Stomach (tissue), 9 donors: ENCODE measurements around the gene IL1RL1. TPM values are rescaled to one million over a fixed set of nuclear protein-coding genes. Genes with fewer than 3 reads are reported as not detected.
A peak's percentile ranks its signal among the peaks of the same experiment; 100 is the strongest.

Experiments used
- DNase-seq, 2 donors: peaks; one replicate each; pipeline versions ENCODE4 v3.0.0 to v3.0.0-alpha.2; 2013 to 2019
- H3K27ac ChIP-seq, 5 donors: fragments of 200-600 bp in 4 of 5; sonication (generic) in 4 of 5; one replicate each; pipeline ENCODE4 v1.5.1; 2013 to 2019; ENCODE audit warnings: mild to moderate bottlenecking in 1 of 5, moderate library complexity in 1 of 5
- H3K27me3 ChIP-seq, 3 donors: fragments of 200-600 bp; sonication (generic); one replicate each; pipeline ENCODE4 v1.5.1; 2017 to 2019; ENCODE audit warnings: mixed run types in 1 of 3
- H3K36me3 ChIP-seq, 4 donors: fragments of 200-600 bp; sonication (generic); 1 replicate in 3 of 4; 2 replicates in 1 of 4; pipeline ENCODE4 v1.5.1; 2016 to 2019
- H3K4me1 ChIP-seq, 4 donors: fragments of 200-600 bp; sonication (generic); one replicate each; pipeline ENCODE4 v1.5.1; 2016 to 2019
- H3K4me3 ChIP-seq, 4 donors: fragments of 200-600 bp; sonication (generic) in 3 of 4; one replicate each; pipeline ENCODE4 v1.5.1; 2016 to 2019; ENCODE audit warnings: mild to moderate bottlenecking in 1 of 4
- H3K9me3 ChIP-seq, 4 donors: fragments of 200-600 bp; sonication (generic); one replicate each; pipeline ENCODE4 v1.5.1; 2016 to 2019
- CTCF ChIP-seq, 7 experiments: fragments of 450-650 bp in 4 of 7; fragments of 200-600 bp in 3 of 7; sonication (generic) in 3 of 7; IDR thresholded peaks; one replicate each; pipeline ENCODE4 v1.5.1; 2016 to 2019; ENCODE audit warnings: antibody characterized with exemption in 7 of 7, control low read depth in 2 of 7, mild to moderate bottlenecking in 1 of 7
- EP300 ChIP-seq: sonication (generic); formaldehyde crosslinking; IDR thresholded peaks from one replicate; pipeline ENCODE4 v1.6.1; 2017; ENCODE audit warnings: antibody characterized with exemption
- POLR2A ChIP-seq, 4 donors: fragments of 450-650 bp; IDR thresholded peaks; one replicate each; pipeline ENCODE4 v1.6.1; 2016; ENCODE audit warnings: antibody characterized with exemption in 4 of 4, control low read depth in 2 of 4, mild to moderate bottlenecking in 1 of 4, moderate library complexity in 1 of 4
- POLR2AphosphoS5 ChIP-seq, 3 donors: sonication (generic); formaldehyde crosslinking; IDR thresholded peaks; one replicate each; pipeline ENCODE4 v1.6.1; 2016; ENCODE audit warnings: antibody characterized with exemption in 3 of 3
- WGBS, 5 donors: extraction: QIAGEN DNeasy Blood & Tissue Kit in 3 of 5; methylation state at CpG; one replicate each; pipeline versions ENCODE4 v1.1.5 to v1.1.7; 2013 to 2018; 5-methylcytosine and 5-hydroxymethylcytosine counted together
- intact Hi-C: fragments of 100-400 bp; cut with DNase I; formaldehyde crosslinking; loops from one replicate; pipeline ENCODE4 v1.15.1; 2023; ENCODE audit warnings: low total_unique reads
- polyA plus RNA-seq, 3 donors: library from polyadenylated mRNA; stranded (reverse); fragments of 200-250 nt; gene quantifications; one replicate each; pipeline ENCODE4 v1.2.3, GENCODE V29; 2013
- total RNA-seq, 5 donors: library from RNA; depleted of rRNA; stranded (reverse); fragments of >200 nt; gene quantifications; one replicate each; pipeline versions ENCODE4 v1.1.0 to v1.2.3, GENCODE V29; 2014 to 2016
- donor health status: healthy with polysubstance abuse.
- donor health status: Bipolar disorder and iron deficiency.
- donor health status: healthy.

Gene IL1RL1
- total and polyA plus RNA-seq, 8 donors = 0.29 to 61.7 (median 25.4) TPM

- TF ChIP-seq POLR2A (IDR thresholded peaks at IDR 0.05) (no peak), EP300 (no peak), CTCF (IDR thresholded peaks at IDR 0.05) (no peak), POLR2AphosphoS5 (IDR thresholded peaks at IDR 0.05) (no peak)
- Histone ChIP-seq H3K4me1 (peaks cover 0 to 5% (median 0%) of the 10 kb centered on the region in 4 donors), H3K9me3 (no peaks in the 10 kb centered on the region), H3K27me3 (no peaks in the 10 kb centered on the region), H3K36me3 (no peaks in the 10 kb centered on the region), H3K27ac (peak overlapping the region; percentile 14 to 56 (median 23)), H3K4me3 (no peak overlapping the region)
- no peak for DNase-seq
- intact Hi-C loops = no loop called here
- 67 to 79% (median 69%) methylated on average over 3 of the region's 3 CpGs for WGBS, 5 donors
These were observed 25.2 kb downstream of the IL1RL1 start for GRCh38 chr2:102336502-102336945.

- no peaks in the 10 kb centered on the region for H3K36me3 ChIP-seq
- intact Hi-C loops = no loop called here
- peaks cover 0 to 5% (median 0%) of the 10 kb centered on the region in 4 donors for H3K4me1 ChIP-seq
- H3K27ac ChIP-seq = peak overlapping the region in 4 of 5 donors; percentile 14 to 52 (median 22)
- no peaks in the 10 kb centered on the region for H3K9me3 ChIP-seq
- no peak for DNase-seq
- 37 to 64% (median 60%) methylated on average over 1 of the region's 1 CpG for WGBS, 5 donors
- no peak overlapping the region for H3K4me3 ChIP-seq
- no peaks in the 10 kb centered on the region for H3K27me3 ChIP-seq
- no peak for TF ChIP-seq EP300
- no peak for TF ChIP-seq CTCF (IDR thresholded peaks at IDR 0.05)
- TF ChIP-seq POLR2AphosphoS5 (IDR thresholded peaks at IDR 0.05) = no peak
These were observed 25.6 kb downstream of the IL1RL1 start for GRCh38 chr2:102337012-102337411.

- TF ChIP-seq POLR2AphosphoS5 (IDR thresholded peaks at IDR 0.05) = no peak
- TF ChIP-seq CTCF (IDR thresholded peaks at IDR 0.05) = no peak
- TF ChIP-seq POLR2A (IDR thresholded peaks at IDR 0.05) = no peak
- TF ChIP-seq EP300 = no peak
- Histone ChIP-seq H3K4me3 (no peak overlapping the region), H3K4me1 (peaks cover 0 to 5% (median 0%) of the 10 kb centered on the region in 4 donors), H3K27ac (peak overlapping the region in 2 of 5 donors; percentile 7 to 29), H3K27me3 (no peaks in the 10 kb centered on the region), H3K36me3 (no peaks in the 10 kb centered on the region), H3K9me3 (no peaks in the 10 kb centered on the region)
- no peak for DNase-seq
- intact Hi-C loops = no loop called here
- 54 to 80% (median 68%) methylated on average over 3 of the region's 3 CpGs for WGBS, 5 donors
These were observed 26.4 kb downstream of the IL1RL1 start for GRCh38 chr2:102337481-102338386.

- H3K4me3 ChIP-seq = no peak overlapping the region
- H3K4me1 ChIP-seq = peaks cover 0 to 5% (median 0%) of the 10 kb centered on the region in 4 donors
- H3K27me3 ChIP-seq = no peaks in the 10 kb centered on the region
- 74 to 93% (median 89%) methylated on average over 7 of the region's 7 CpGs for WGBS, 5 donors
- DNase-seq = no peak
- peak overlapping the region in 1 of 5 donors; percentile 31 for H3K27ac ChIP-seq
- intact Hi-C loops = no loop called here
- H3K36me3 ChIP-seq = no peaks in the 10 kb centered on the region
- no peaks in the 10 kb centered on the region for H3K9me3 ChIP-seq
- TF ChIP-seq CTCF (IDR thresholded peaks at IDR 0.05) (no peak), POLR2A (IDR thresholded peaks at IDR 0.05) (no peak), POLR2AphosphoS5 (IDR thresholded peaks at IDR 0.05) (no peak)
These were observed 29.4 kb downstream of the IL1RL1 start for GRCh38 chr2:102340778-102341177.
